Measurements from ENCODE around the gene PSTPIP1.

PSTPIP1 gene

DNA sequence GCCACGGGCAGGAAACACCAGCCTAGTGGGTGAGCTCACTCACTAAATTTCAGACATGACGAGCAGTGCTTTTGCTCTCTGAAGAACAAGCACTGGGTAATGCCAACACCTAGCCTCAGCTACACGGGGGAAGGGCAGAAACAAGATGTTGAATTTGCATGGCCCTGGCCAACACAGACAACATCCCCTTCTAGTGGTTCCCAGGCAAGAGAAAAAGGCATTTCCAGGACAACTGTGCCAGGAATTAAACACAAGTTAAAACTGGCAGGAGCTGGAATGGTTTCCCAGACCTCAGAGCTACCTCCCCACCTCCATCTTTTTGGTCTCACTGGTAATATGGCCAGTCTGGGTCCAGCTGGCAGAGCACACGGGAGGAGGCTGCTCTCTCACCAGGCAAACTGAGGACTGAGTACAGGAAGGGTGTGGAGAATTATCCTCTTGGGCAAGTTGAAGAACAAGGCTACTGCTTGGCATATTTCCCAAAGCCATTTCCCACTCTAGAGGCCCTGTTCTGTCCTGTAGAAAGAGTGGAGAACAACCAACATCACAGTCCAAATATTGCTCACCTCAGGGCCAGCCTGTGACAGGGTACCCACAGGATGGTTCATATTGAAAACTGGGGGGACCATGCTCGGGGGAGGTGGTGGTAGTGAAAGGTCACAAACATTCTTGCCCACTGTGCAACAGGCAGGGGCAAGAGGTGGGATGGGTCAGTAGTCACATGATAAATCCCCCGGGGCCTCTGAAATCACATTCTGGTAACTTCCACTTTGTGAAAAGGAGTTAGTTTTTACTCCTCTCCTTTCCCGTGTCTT, 49.5 kb downstream of the PSTPIP1 start:
- Histone ChIP-seq H3K27ac (no peak overlapping the region), H3K4me1 (no peaks in the 10 kb centered on the region), H3K9me3 (ENCODE audit: control insufficient read depth, low read length) (no peaks in the 10 kb centered on the region), H3K36me3 (ENCODE audit: control insufficient read depth, insufficient read depth, low read length) (no peaks in the 10 kb centered on the region), H2AFZ (no peak overlapping the region), H3K9ac (no peak overlapping the region), H3K4me2 (ENCODE audit: low read length) (no peak overlapping the region), H3K79me2 (no peaks in the 10 kb centered on the region), H3K4me3 (ENCODE audit: low read depth, low read length) (no peak overlapping the region), H3K27me3 (ENCODE audit: control insufficient read depth, insufficient read depth, low read length) (no peaks in the 10 kb centered on the region)
- TF ChIP-seq CTCF (IDR thresholded peaks at IDR 0.05): no peak

DNA sequence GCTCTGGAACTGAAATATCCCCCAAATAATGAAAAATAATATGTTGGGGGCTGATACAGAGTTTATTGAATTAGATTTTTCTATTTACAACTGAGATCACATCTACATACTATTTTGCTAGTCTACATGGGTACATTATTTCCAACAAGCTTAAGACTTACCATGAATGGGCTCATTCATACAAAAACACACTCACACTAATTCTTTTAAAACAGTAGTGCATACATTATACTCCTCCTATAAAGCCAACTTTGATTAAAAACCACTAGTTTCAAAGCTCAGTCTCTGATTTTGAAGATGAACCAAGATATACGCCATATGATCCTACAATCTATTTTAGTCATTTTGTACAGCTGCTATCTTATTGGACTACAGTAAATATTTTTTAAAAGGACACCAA, 51.1 kb downstream of the PSTPIP1 start:
- TF ChIP-seq CTCF (IDR thresholded peaks at IDR 0.05): no peak
- Histone ChIP-seq H3K4me1 (no peaks in the 10 kb centered on the region), H3K36me3 (ENCODE audit: control insufficient read depth, insufficient read depth, low read length) (no peaks in the 10 kb centered on the region), H3K4me3 (ENCODE audit: low read depth, low read length) (no peak overlapping the region), H3K9me3 (ENCODE audit: control insufficient read depth, low read length) (no peaks in the 10 kb centered on the region), H2AFZ (no peak overlapping the region), H3K27me3 (ENCODE audit: control insufficient read depth, insufficient read depth, low read length) (no peaks in the 10 kb centered on the region), H3K4me2 (ENCODE audit: low read length) (no peak overlapping the region), H3K9ac (no peak overlapping the region), H3K27ac (no peak overlapping the region), H3K79me2 (no peaks in the 10 kb centered on the region)

- no peak overlapping the region for H3K4me2 ChIP-seq (ENCODE audit: low read length)
- no peaks in the 10 kb centered on the region for H3K36me3 ChIP-seq (ENCODE audit: control insufficient read depth, insufficient read depth, low read length)
- TF ChIP-seq CTCF (IDR thresholded peaks at IDR 0.05): no peak
- H3K9me3 ChIP-seq (ENCODE audit: control insufficient read depth, low read length): no peaks in the 10 kb centered on the region
- H2AFZ ChIP-seq: no peak overlapping the region
- H3K9ac ChIP-seq: no peak overlapping the region
- H3K4me3 ChIP-seq (ENCODE audit: low read depth, low read length): no peak overlapping the region
- H3K27me3 ChIP-seq (ENCODE audit: control insufficient read depth, insufficient read depth, low read length): no peaks in the 10 kb centered on the region
- no peaks in the 10 kb centered on the region for H3K79me2 ChIP-seq
- H3K27ac ChIP-seq: no peak overlapping the region
- H3K4me1 ChIP-seq: no peaks in the 10 kb centered on the region
Observed at GRCh38 chr15:77046704-77047412, 51.9 kb downstream of the PSTPIP1 start.

DNA sequence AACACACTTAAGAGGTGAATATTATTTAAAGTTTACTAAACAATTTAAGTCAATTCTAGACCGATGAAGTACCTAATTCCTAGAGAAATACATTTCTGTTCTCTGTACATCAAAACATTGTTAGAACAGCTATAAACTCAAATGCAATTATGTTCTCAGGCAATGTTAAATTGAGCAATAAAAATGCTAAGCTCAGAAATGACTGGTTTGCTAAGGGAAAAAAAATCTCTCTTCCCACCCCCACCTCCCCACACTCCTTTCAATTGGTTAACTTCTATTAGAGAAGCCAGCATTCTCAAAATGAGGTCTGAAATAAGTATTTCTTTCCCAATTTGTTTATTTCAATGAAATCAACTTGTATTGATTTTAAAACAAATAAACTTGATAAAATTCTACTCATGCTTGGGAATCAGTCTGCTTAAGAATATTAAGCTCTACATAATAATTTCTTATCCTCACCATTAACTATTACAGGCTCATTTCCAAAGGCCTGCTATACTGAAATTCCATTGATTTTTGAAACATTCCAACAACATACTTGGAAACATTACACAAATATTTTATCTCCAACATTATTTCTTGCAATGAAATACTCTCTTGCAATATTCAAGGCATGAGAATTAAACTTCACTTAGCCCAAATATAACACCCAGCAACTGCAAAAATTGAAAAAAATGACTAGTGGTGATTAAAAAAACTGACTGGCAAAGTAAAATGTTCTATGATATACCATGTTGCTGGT, 53.4 kb downstream of the PSTPIP1 start:
- Histone ChIP-seq H3K36me3 (ENCODE audit: control insufficient read depth, insufficient read depth, low read length) (no peaks in the 10 kb centered on the region), H3K4me2 (ENCODE audit: low read length) (no peak overlapping the region), H3K27me3 (ENCODE audit: control insufficient read depth, insufficient read depth, low read length) (no peaks in the 10 kb centered on the region), H3K9ac (no peak overlapping the region), H3K27ac (no peak overlapping the region), H3K79me2 (no peaks in the 10 kb centered on the region), H2AFZ (no peak overlapping the region), H3K4me3 (ENCODE audit: low read depth, low read length) (no peak overlapping the region), H3K4me1 (no peaks in the 10 kb centered on the region), H3K9me3 (ENCODE audit: control insufficient read depth, low read length) (no peaks in the 10 kb centered on the region)
- TF ChIP-seq CTCF (IDR thresholded peaks at IDR 0.05): no peak

Measured in parathyroid adenoma (tissue), 2 donors.